ENCODE measurements around the gene GPATCH4. TPM values are rescaled to one million over a fixed set of nuclear protein-coding genes. Genes with fewer than 3 reads are reported as not detected.

GPATCH4 gene
- total RNA-seq, 1 experiment from 2014 or later = 71.7 TPM

GRCh38 chr1:156549390-156549789 lies 51.9 kb downstream of the GPATCH4 start:
- Mint-ChIP-seq H3K36me3 (ENCODE audit: insufficient read depth in 1 of 3, low read depth in 3 of 3) (peaks cover 10 to 51% (median 41%) of the 10 kb centered on the region in 3 experiments), H3K9me3 (no peaks in the 10 kb centered on the region), H3K27me3 (ENCODE audit: low read depth) (no peaks in the 10 kb centered on the region), H3K27ac (no peak overlapping the region; a peak in 1 of 7 replicates), H3K4me3 (no peak overlapping the region), H3K4me1 (no peaks in the 10 kb centered on the region)
- Histone ChIP-seq H3K79me2 (ENCODE audit: insufficient read depth, low read length) (no peaks in the 10 kb centered on the region), H2AFZ (ENCODE audit: low read length) (no peak overlapping the region), H2BK12ac (ENCODE audit: insufficient read length, low read depth, low read length) (no peak overlapping the region), H4K8ac (replicated peaks; ENCODE audit: insufficient read length, low read depth, low read length) (no peak overlapping the region), H3T11ph (ENCODE audit: low read length) (no peak overlapping the region), H3K18ac (ENCODE audit: insufficient read length, low read depth, low read length) (no peak overlapping the region), H3K9me3 (ENCODE audit: control insufficient read depth, low read depth, low read length) (no peaks in the 10 kb centered on the region), H2BK5ac (ENCODE audit: insufficient read length, low read length) (no peak overlapping the region), H4K5ac (ENCODE audit: insufficient read length, low read depth, low read length) (no peak overlapping the region), H4K91ac (ENCODE audit: insufficient read length, low read depth, low read length) (no peak overlapping the region), H3K4me2 (ENCODE audit: insufficient read depth, insufficient read length, low read length) (no peak overlapping the region), H3K27ac (ENCODE audit: insufficient read length, low read depth, low read length) (no peak overlapping the region), H2BK120ac (ENCODE audit: low read depth, low read length, poor library complexity, severe bottlenecking) (no peak overlapping the region), H3K4ac (ENCODE audit: low read depth, low read length) (no peak overlapping the region), H3K4me1 (ENCODE audit: insufficient read depth, low read length) (no peaks in the 10 kb centered on the region), H2BK15ac (ENCODE audit: low read depth, low read length) (no peak overlapping the region), H3K79me1 (ENCODE audit: insufficient read depth, low read depth, low read length, poor library complexity, severe bottlenecking) (no peaks in the 10 kb centered on the region), H3K56ac (ENCODE audit: insufficient read length, low read depth, low read length) (no peak overlapping the region), H3K9ac (ENCODE audit: extremely low read depth, insufficient read length, low read length) (no peak overlapping the region), H3K14ac (ENCODE audit: insufficient read depth, low read length) (no peak overlapping the region), H2AK5ac (ENCODE audit: insufficient read length, low read length) (no peak overlapping the region), H3K23me2 (ENCODE audit: insufficient read length, low read depth, low read length, poor library complexity, severe bottlenecking) (no peaks in the 10 kb centered on the region), H4K20me1 (ENCODE audit: control insufficient read depth, insufficient read depth, insufficient read length) (no peaks in the 10 kb centered on the region), H3K27me3 (ENCODE audit: insufficient read depth, low read length) (no peaks in the 10 kb centered on the region), H3K23ac (ENCODE audit: insufficient read length, low read depth, low read length) (no peak overlapping the region), H2BK20ac (ENCODE audit: low read depth, low read length, poor library complexity, severe bottlenecking) (no peak overlapping the region)
- DNase-seq = no peak
- WGBS (ENCODE audit: extremely low coverage, insufficient read length, low lambda C conversion rate) = no CpG with 5 or more reads among the region's 2 CpGs
- peak; percentile 30; the same call in 1 of the 3 replicates for TF ChIP-seq CTCF (conservative IDR thresholded peaks at IDR 0.05)
